ENCODE results near the gene MCTP1.

DNA sequence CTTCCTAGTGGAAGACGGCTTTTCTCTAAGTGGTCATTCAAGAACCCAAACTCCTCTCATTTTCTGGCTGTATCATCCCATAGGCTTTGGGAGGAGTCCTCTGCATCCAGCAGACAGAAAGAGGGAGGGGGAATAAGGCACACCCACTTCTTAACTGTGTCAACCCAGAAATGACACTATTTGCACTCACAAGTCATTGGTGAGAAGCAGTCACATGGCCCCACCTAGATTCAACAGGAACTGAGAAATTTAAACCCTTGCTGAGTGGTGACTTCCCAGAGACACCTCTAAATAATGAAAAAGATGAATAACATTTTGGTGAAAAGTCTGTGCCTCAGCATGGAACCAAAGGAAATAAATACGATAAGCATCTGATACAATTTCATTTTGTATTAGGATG lies 120.0 kb downstream of the MCTP1 start:
- TF ChIP-seq, protein P1, sequence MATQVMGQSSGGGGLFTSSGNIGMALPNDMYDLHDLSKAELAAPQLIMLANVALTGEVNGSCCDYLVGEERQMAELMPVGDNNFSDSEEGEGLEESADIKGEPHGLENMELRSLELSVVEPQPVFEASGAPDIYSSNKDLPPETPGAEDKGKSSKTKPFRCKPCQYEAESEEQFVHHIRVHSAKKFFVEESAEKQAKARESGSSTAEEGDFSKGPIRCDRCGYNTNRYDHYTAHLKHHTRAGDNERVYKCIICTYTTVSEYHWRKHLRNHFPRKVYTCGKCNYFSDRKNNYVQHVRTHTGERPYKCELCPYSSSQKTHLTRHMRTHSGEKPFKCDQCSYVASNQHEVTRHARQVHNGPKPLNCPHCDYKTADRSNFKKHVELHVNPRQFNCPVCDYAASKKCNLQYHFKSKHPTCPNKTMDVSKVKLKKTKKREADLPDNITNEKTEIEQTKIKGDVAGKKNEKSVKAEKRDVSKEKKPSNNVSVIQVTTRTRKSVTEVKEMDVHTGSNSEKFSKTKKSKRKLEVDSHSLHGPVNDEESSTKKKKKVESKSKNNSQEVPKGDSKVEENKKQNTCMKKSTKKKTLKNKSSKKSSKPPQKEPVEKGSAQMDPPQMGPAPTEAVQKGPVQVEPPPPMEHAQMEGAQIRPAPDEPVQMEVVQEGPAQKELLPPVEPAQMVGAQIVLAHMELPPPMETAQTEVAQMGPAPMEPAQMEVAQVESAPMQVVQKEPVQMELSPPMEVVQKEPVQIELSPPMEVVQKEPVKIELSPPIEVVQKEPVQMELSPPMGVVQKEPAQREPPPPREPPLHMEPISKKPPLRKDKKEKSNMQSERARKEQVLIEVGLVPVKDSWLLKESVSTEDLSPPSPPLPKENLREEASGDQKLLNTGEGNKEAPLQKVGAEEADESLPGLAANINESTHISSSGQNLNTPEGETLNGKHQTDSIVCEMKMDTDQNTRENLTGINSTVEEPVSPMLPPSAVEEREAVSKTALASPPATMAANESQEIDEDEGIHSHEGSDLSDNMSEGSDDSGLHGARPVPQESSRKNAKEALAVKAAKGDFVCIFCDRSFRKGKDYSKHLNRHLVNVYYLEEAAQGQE (IDR thresholded peaks at IDR 0.05; ENCODE audit: low read depth, low read length) = no peak
- TF ChIP-seq GABPA (IDR thresholded peaks at IDR 0.05; ENCODE audit: low read depth) (no peak), NR2C2 (IDR thresholded peaks at IDR 0.05; ENCODE audit: borderline replicate concordance, control insufficient read depth, insufficient read length, low read depth) (no peak), JUND (IDR thresholded peaks at IDR 0.05; ENCODE audit: low read depth, low read length) (no peak), TBL1XR1 (IDR thresholded peaks at IDR 0.05; ENCODE audit: low read depth, low read length) (no peak), MXI1 (IDR thresholded peaks at IDR 0.05; ENCODE audit: low read depth, low read length) (no peak), EP300 (IDR thresholded peaks at IDR 0.05; ENCODE audit: borderline replicate concordance in 1 of 2, control insufficient read depth in 1 of 2, low read depth in 2 of 2, low read length in 2 of 2) (no peak), TCF7 (IDR thresholded peaks at IDR 0.05; ENCODE audit: borderline replicate concordance) (no peak)

Data from GM12878 (cell line).